Ishikawa (cell line): ENCODE data around the gene SP1.

ENCODE experiments used
- CREB1 ChIP-seq: IDR thresholded peaks from 2 replicates; pipeline ENCODE4 v1.6.1; 2012; ENCODE audit warnings: low read depth
- MAX ChIP-seq: IDR thresholded peaks from 2 replicates; pipeline ENCODE4 v1.6.1; 2012
- REST ChIP-seq: IDR thresholded peaks from 2 replicates; pipeline ENCODE4 v1.6.1; 2012; ENCODE audit warnings: low read depth, mild to moderate bottlenecking
- TCF12 ChIP-seq: IDR thresholded peaks from 2 replicates; pipeline ENCODE4 v1.6.1; 2012; ENCODE audit warnings: low read depth
- YY1 ChIP-seq: IDR thresholded peaks from 2 replicates; pipeline ENCODE4 v1.6.1; 2012; ENCODE audit warnings: low read depth

GRCh38 chr12:53456654-53457366 is 76.8 kb downstream of the SP1 start:
- no peak for TF ChIP-seq YY1
- TF ChIP-seq TCF12: no peak
- TF ChIP-seq REST: no peak
- TF ChIP-seq CREB1: no peak
- no peak for TF ChIP-seq MAX
